OCI-LY3 (cell line): ENCODE data around the gene LCN2.

Source experiments
- CTCF ChIP-seq: fragments of 200-600, 300-600 bp; sonication (generic); IDR thresholded peaks from 2 replicates; pipeline ENCODE4 v1.5.1; 2014; ENCODE audit warnings: antibody characterized with exemption, low read length, low read depth
- EZH2phosphoT487 ChIP-seq: fragments of 200-600 bp; shearing (Covaris generic); IDR thresholded peaks from 2 replicates; pipeline ENCODE4 v1.6.1; 2018; ENCODE audit warnings: antibody characterized with exemption, mixed run types, low read depth

- TF ChIP-seq CTCF, result no peak
- no peak for TF ChIP-seq EZH2phosphoT487
Observed at GRCh38 chr9:128151309-128152132, 2.3 kb downstream of the LCN2 start.
